ENCODE data around the gene VAMP2. TPM values are rescaled to one million over a fixed set of nuclear protein-coding genes. Genes with fewer than 3 reads are reported as not detected.
A peak's percentile ranks its signal among the peaks of the same experiment; 100 is the strongest.

Gene VAMP2
- total and polyA plus RNA-seq, 9 of the 15 experiments (the other 6 are each of a cell fraction or from before 2014, with no cell fraction given), result 2.3 to 31.8 (median 6.0) TPM

- TF ChIP-seq DIDO1 (tag; IDR thresholded peaks at IDR 0.05; ENCODE audit: low read depth) (no peak), ATF2 (CRISPR knock-in tag; IDR thresholded peaks at IDR 0.05) (no peak), ZNF695 (CRISPR knock-in tag; IDR thresholded peaks at IDR 0.05) (no peak), ZKSCAN3 (CRISPR knock-in tag; IDR thresholded peaks at IDR 0.05) (no peak), SRSF3 (IDR thresholded peaks at IDR 0.05; ENCODE audit: insufficient read depth, low read length) (no peak), RBFOX2 (IDR thresholded peaks at IDR 0.05; ENCODE audit: low read depth, low read length) (peak; percentile 27; the same call in 1 of the 2 replicates), ZNF830 (CRISPR knock-in tag; IDR thresholded peaks at IDR 0.05) (no peak), E2F3 (CRISPR knock-in tag; IDR thresholded peaks at IDR 0.05) (no peak), MAZ (CRISPR knock-in tag; conservative IDR thresholded peaks at IDR 0.05 in 1 of 2, IDR thresholded peaks at IDR 0.05 in 1 of 2) (0 out of 4 replicates have a peak, but pooled peaks of 1 of the 2 experiments have one; percentile 19), TRIM28 (IDR thresholded peaks at IDR 0.05) (no peak), ZNF174 (CRISPR knock-in tag; IDR thresholded peaks at IDR 0.05) (no peak), SIN3B (IDR thresholded peaks at IDR 0.05; ENCODE audit: low read depth) (no peak), PHF8 (IDR thresholded peaks at IDR 0.05; ENCODE audit: borderline replicate concordance, low read length) (peak; percentile 31; the same call in 1 of the 2 replicates), EP400 (IDR thresholded peaks at IDR 0.05) (peak; percentile 66; the same call in 1 of the 2 replicates), CHD1 (IDR thresholded peaks at IDR 0.05; ENCODE audit: low read length) (peak; percentile 22), CREB3L1 (IDR thresholded peaks at IDR 0.05; ENCODE audit: borderline replicate concordance, low read depth) (no peak), HES1 (IDR thresholded peaks at IDR 0.05; ENCODE audit: low read depth) (no peak), ELK1 (CRISPR knock-in tag; IDR thresholded peaks at IDR 0.05) (no peak), ZNF77 (CRISPR knock-in tag; IDR thresholded peaks at IDR 0.05) (no peak), CEBPG (CRISPR knock-in tag; IDR thresholded peaks at IDR 0.05) (peak; percentile 62), CEBPG (tag; conservative IDR thresholded peaks at IDR 0.05 in 1 of 2, IDR thresholded peaks at IDR 0.05 in 1 of 2) (no peak), ZNF280A (IDR thresholded peaks at IDR 0.05; ENCODE audit: low read depth, partially characterized antibody) (no peak)
Measured at GRCh38 chr17:8120520-8121406, 42.0 kb downstream of the VAMP2 start (continued).
